GM21528 (cell line): ENCODE measurements around the gene TNFAIP8L1.

Experiments
- ATAC-seq: cut with Tn5 transposase; IDR thresholded peaks from one replicate; pipeline ENCODE4 v1.9.1; 2021; ENCODE audit warnings: mild to moderate bottlenecking, moderate library complexity; ENCODE audit not compliant: unreplicated experiment, low FRiP score

Gene TNFAIP8L1

GRCh38 chr19:4697304-4697703 is 58.0 kb downstream of the TNFAIP8L1 start:
- no peak for ATAC-seq

GRCh38 chr19:4699826-4700692 is 60.7 kb downstream of the TNFAIP8L1 start:
- ATAC-seq: no peak

- no peak for ATAC-seq
Measured at GRCh38 chr19:4700693-4700970, 61.3 kb downstream of the TNFAIP8L1 start.

- no peak for ATAC-seq
Measured at GRCh38 chr19:4701557-4701956, 62.2 kb downstream of the TNFAIP8L1 start.

GRCh38 chr19:4702764-4703163 is 63.4 kb downstream of the TNFAIP8L1 start:
- ATAC-seq: no peak

- ATAC-seq: no peak
Measured at GRCh38 chr19:4703671-4704316, 64.5 kb downstream of the TNFAIP8L1 start.

- ATAC-seq: no peak
Measured at GRCh38 chr19:4704317-4704673, 65.0 kb downstream of the TNFAIP8L1 start.
